ENCODE results near the gene BRI3BP. TPM values are rescaled to one million over a fixed set of nuclear protein-coding genes. Genes with fewer than 3 reads are reported as not detected.

BRI3BP gene
- total RNA-seq, 1 experiment from 2014 or later: 19.4 TPM

DNA sequence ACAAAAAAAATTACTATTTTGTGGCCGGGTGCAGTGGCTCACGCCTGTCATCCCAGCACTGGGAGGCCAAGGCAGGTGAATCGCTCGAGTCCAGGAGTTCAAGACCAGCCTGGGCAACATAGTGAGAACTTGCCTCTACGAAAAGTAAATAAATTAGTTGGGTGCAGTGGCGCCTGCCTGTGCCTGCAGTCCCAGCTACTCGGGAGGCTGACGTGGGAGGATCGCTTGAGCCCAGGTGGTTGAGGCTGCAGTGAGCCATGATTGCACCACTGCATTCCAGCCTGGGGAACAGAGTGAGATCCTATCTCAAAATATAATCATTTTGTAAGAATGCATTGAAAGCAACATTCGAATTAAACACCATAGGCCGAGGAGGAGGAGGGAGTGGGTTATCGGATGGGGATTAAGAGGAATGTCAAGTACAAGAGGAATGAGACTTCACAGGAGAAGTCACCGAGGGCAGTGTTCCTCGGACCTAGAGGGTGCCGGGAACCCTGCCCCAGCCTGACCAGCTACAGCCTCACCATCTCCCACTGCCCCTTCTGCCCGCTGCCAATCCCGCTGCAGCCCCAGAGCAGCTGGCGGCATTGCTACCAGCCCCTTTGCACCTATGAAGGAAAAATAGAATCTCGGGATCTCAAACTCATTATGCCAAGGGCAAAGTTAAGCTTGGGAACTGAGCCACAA is 39.2 kb downstream of the BRI3BP start:
- no peaks in the 10 kb centered on the region for H3K79me2 ChIP-seq (ENCODE audit: low read depth)
- no peaks in the 10 kb centered on the region; the same call in 1 of the 2 replicates for H3F3A ChIP-seq (ENCODE audit: insufficient read depth, low read depth)
- POLR2A ChIA-PET (ENCODE audit: unreplicated experiment): no interaction called here
- no peaks in the 10 kb centered on the region for H3K36me3 ChIP-seq (ENCODE audit: low read depth)
- no peaks in the 10 kb centered on the region for H3K27me3 ChIP-seq (ENCODE audit: insufficient read depth, low read depth)
- no peak for DNase-seq
- H3K9me3 ChIP-seq (ENCODE audit: insufficient read depth, low read depth): no peaks in the 10 kb centered on the region
- no peaks in the 10 kb centered on the region for H3K9me2 ChIP-seq (ENCODE audit: insufficient read depth)
- H3K4me3 ChIP-seq: no peak overlapping the region
- H2AFZ ChIP-seq: no peak overlapping the region
- H4K20me1 ChIP-seq (ENCODE audit: insufficient read depth): no peaks in the 10 kb centered on the region
- no peak overlapping the region for H3K4me2 ChIP-seq
- CTCF ChIA-PET: no interaction called here
- intact Hi-C loops (cut with micrococcal nuclease; ENCODE audit: unreplicated experiment): no loop called here
- H3K27ac ChIP-seq: no peak overlapping the region
- no peak for TF ChIP-seq EZH2 (IDR thresholded peaks at IDR 0.05; ENCODE audit: low read depth)
- TF ChIP-seq, protein P1, sequence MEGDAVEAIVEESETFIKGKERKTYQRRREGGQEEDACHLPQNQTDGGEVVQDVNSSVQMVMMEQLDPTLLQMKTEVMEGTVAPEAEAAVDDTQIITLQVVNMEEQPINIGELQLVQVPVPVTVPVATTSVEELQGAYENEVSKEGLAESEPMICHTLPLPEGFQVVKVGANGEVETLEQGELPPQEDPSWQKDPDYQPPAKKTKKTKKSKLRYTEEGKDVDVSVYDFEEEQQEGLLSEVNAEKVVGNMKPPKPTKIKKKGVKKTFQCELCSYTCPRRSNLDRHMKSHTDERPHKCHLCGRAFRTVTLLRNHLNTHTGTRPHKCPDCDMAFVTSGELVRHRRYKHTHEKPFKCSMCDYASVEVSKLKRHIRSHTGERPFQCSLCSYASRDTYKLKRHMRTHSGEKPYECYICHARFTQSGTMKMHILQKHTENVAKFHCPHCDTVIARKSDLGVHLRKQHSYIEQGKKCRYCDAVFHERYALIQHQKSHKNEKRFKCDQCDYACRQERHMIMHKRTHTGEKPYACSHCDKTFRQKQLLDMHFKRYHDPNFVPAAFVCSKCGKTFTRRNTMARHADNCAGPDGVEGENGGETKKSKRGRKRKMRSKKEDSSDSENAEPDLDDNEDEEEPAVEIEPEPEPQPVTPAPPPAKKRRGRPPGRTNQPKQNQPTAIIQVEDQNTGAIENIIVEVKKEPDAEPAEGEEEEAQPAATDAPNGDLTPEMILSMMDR (conservative IDR thresholded peaks at IDR 0.05): no peak
- no TSS peak for BruUV-seq (replicated peaks)
- no peaks in the 10 kb centered on the region for H3K4me1 ChIP-seq (replicated peaks; ENCODE audit: insufficient read depth)

DNA sequence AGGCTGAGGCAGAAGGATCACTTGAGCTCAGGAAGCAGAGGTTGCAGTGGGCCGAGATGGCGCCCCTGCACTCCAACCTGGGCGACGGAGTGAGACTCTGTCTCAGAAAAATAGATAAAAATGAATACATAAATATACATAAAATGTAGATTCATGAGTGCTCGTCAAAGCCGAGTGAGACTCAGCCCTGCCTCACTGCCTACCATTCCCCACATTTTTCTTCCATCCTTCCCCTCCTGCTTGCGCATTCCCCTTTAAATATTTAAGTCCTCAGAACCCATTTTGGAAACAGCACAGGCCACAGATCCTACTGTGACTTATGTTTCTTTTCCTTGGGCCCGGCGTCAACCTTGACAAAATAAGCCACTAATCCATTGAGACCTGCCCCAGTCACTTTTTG is 39.8 kb downstream of the BRI3BP start:
- no peaks in the 10 kb centered on the region for H4K20me1 ChIP-seq (ENCODE audit: insufficient read depth)
- no peaks in the 10 kb centered on the region for H3K79me2 ChIP-seq (ENCODE audit: low read depth)
- H3K27me3 ChIP-seq (ENCODE audit: insufficient read depth, low read depth): no peaks in the 10 kb centered on the region
- intact Hi-C loops (cut with micrococcal nuclease; ENCODE audit: unreplicated experiment): no loop called here
- no peak overlapping the region for H3K4me2 ChIP-seq
- H3K36me3 ChIP-seq (ENCODE audit: low read depth): no peaks in the 10 kb centered on the region
- no peaks in the 10 kb centered on the region; the same call in 1 of the 2 replicates for H3F3A ChIP-seq (ENCODE audit: insufficient read depth, low read depth)
- BruUV-seq (replicated peaks): no TSS peak
- H3K4me3 ChIP-seq: no peak overlapping the region
- H2AFZ ChIP-seq: no peak overlapping the region
- TF ChIP-seq, protein P1 (conservative IDR thresholded peaks at IDR 0.05): no peak
- no peak for TF ChIP-seq EZH2 (IDR thresholded peaks at IDR 0.05; ENCODE audit: low read depth)
- no peaks in the 10 kb centered on the region for H3K4me1 ChIP-seq (replicated peaks; ENCODE audit: insufficient read depth)
- H3K9me2 ChIP-seq (ENCODE audit: insufficient read depth): no peaks in the 10 kb centered on the region
- H3K9me3 ChIP-seq (ENCODE audit: insufficient read depth, low read depth): no peaks in the 10 kb centered on the region
- no peak for DNase-seq
- no peak overlapping the region for H3K27ac ChIP-seq
- POLR2A ChIA-PET (ENCODE audit: unreplicated experiment): no interaction called here
- CTCF ChIA-PET: no interaction called here

DNA sequence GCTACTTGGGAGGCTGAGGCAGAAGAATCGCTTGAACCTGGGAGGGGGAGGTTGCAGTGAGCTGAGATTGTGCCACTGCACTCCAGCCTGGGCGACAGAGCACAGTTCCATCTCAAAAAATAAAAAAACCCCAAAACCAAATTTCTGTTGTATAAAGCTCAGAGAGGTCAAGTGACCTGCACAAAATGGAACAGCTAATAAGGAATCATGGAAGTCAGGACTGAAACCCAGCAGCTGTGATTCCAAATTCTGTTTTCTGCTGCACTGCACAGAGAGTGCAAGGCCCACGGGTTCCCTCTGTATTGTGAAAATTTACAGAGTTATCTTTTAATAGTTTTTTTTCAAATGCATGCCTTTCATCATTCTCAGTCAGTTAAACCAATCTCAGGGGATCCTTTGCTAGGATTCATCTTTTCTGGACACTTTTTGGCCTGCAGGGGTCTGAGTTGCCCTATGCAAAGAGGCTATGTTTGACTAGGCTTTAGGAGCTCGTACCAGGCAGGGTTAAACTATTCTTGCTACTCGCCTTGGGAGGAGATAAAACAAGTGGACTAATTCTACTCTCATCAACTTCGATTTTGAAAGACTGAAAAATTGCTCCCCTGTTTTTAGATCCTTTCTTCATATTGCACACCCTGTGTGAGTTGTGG is 45.7 kb downstream of the BRI3BP start:
- DNase-seq: no peak
- Histone ChIP-seq H3K4me1 (replicated peaks; ENCODE audit: insufficient read depth) (no peaks in the 10 kb centered on the region), H3K27ac (no peak overlapping the region), H3K9me3 (ENCODE audit: insufficient read depth, low read depth) (no peaks in the 10 kb centered on the region), H3K36me3 (ENCODE audit: low read depth) (no peaks in the 10 kb centered on the region), H2AFZ (no peak overlapping the region), H4K20me1 (ENCODE audit: insufficient read depth) (no peaks in the 10 kb centered on the region), H3K79me2 (ENCODE audit: low read depth) (no peaks in the 10 kb centered on the region), H3K9me2 (ENCODE audit: insufficient read depth) (no peaks in the 10 kb centered on the region), H3K4me3 (no peak overlapping the region), H3F3A (ENCODE audit: insufficient read depth, low read depth) (no peaks in the 10 kb centered on the region; the same call in 1 of the 2 replicates), H3K27me3 (ENCODE audit: insufficient read depth, low read depth) (no peaks in the 10 kb centered on the region), H3K4me2 (no peak overlapping the region)
- CTCF ChIA-PET: no interaction called here
- no TSS peak for BruUV-seq (replicated peaks)
- intact Hi-C loops (cut with micrococcal nuclease; ENCODE audit: unreplicated experiment): no loop called here
- POLR2A ChIA-PET (ENCODE audit: unreplicated experiment): interaction anchor here (0.6 kb wide), 1 partner anchor 122 kb away, joined by 3 read pairs; no protein-coding TSS in a partner anchor
- TF ChIP-seq, protein P1 (conservative IDR thresholded peaks at IDR 0.05): no peak
- TF ChIP-seq EZH2 (IDR thresholded peaks at IDR 0.05; ENCODE audit: low read depth): no peak
